NCI-H2196 treated with DMSO at 0.1 percent for 48 hours (cell line): ENCODE data around the gene DCAF6.
"Not testable (repeated sequence)": the region's sequence is repeated elsewhere in the genome, so short reads cannot be mapped to it uniquely, and the experiment has no call there.

Source experiments
- DNase-seq: peaks from one replicate; lab custom pipeline; 2025; ENCODE audit not compliant: unreplicated experiment; lab: John Stamatoyannopoulos, UW

DCAF6 gene

GRCh38 chr1:167923324-167924056, 13.0 kb upstream of the DCAF6 start:
- DNase-seq, result no peak

GRCh38 chr1:167924102-167924501, 12.4 kb upstream of the DCAF6 start:
- no peak for DNase-seq

- no peak for DNase-seq
These were observed 11.8 kb upstream of the DCAF6 start for GRCh38 chr1:167924543-167925231.

GRCh38 chr1:167926486-167926997, 9.9 kb upstream of the DCAF6 start:
- DNase-seq, result no peak

- no peak for DNase-seq
These were observed 9.3 kb upstream of the DCAF6 start for GRCh38 chr1:167927046-167927754.

- no peak for DNase-seq
These were observed 8.0 kb upstream of the DCAF6 start for GRCh38 chr1:167928457-167928852.

GRCh38 chr1:167928919-167929318, 7.6 kb upstream of the DCAF6 start:
- DNase-seq, result not testable (repeated sequence)

GRCh38 chr1:167929725-167930124, 6.8 kb upstream of the DCAF6 start:
- DNase-seq, result no peak

GRCh38 chr1:167933788-167934187, 2.7 kb upstream of the DCAF6 start:
- no peak for DNase-seq

GRCh38 chr1:167934426-167935215, 1.9 kb upstream of the DCAF6 start:
- DNase-seq, result no peak

GRCh38 chr1:167935216-167936067, 1.0 kb upstream of the DCAF6 start:
- peak; percentile 20 for DNase-seq

- peak; percentile 12 for DNase-seq
These were observed 636 bp downstream of the DCAF6 start, which contains the start of gene MPC2 for GRCh38 chr1:167936930-167937708. Gene MPC2 (minus strand): TSS chr1:167937072. CDS start chr1:167935841, 1,231 bp downstream.

- no peak for DNase-seq
These were observed 1.2 kb downstream of the DCAF6 start for GRCh38 chr1:167937709-167938010.

GRCh38 chr1:167938080-167938636, 1.7 kb downstream of the DCAF6 start:
- DNase-seq, result no peak

GRCh38 chr1:167940264-167940663, 3.8 kb downstream of the DCAF6 start:
- no peak for DNase-seq

- DNase-seq, result no peak
These were observed 7.1 kb downstream of the DCAF6 start for GRCh38 chr1:167943541-167943940.

GRCh38 chr1:167947733-167948132, 11.2 kb downstream of the DCAF6 start:
- DNase-seq, result no peak

- no peak for DNase-seq
These were observed 13.3 kb downstream of the DCAF6 start for GRCh38 chr1:167949785-167950184.

GRCh38 chr1:167950569-167950968, 14.1 kb downstream of the DCAF6 start:
- no peak for DNase-seq
